Breast epithelium (tissue), 4 donors: Measurements from ENCODE around the gene ROBO2. TPM values are rescaled to one million over a fixed set of nuclear protein-coding genes. Genes with fewer than 3 reads are reported as not detected.

Experiments
- DNase-seq, 2 donors: peaks; one replicate each; pipeline ENCODE4 v3.0.0-alpha.2; 2019; ENCODE audit warnings: low spot score in 2 of 2
- H3K27ac ChIP-seq, 2 donors: fragments of 200-600 bp; sonication (generic) in 1 of 2; one replicate each; pipeline ENCODE4 v1.5.1; 2016 to 2019; ENCODE audit warnings: mild to moderate bottlenecking in 1 of 2
- H3K27me3 ChIP-seq, 2 donors: fragments of 200-600 bp; sonication (generic) in 1 of 2; one replicate each; pipeline versions ENCODE4 v1.5.1 to v1.6.0; 2017 to 2019; ENCODE audit warnings: control low read depth in 1 of 2, mild to moderate bottlenecking in 1 of 2
- H3K36me3 ChIP-seq: fragments of 200-600 bp; one replicate; pipeline ENCODE4 v1.5.1; 2019
- H3K4me1 ChIP-seq, 2 donors: fragments of 200-600 bp; sonication (generic); one replicate each; pipeline ENCODE4 v1.5.1; 2016 to 2019; ENCODE audit warnings: control low read depth in 1 of 2
- H3K4me3 ChIP-seq, 3 donors: fragments of 200-600 bp; sonication (generic); 1 replicate in 2 of 3; 2 replicates in 1 of 3; pipeline ENCODE4 v1.5.1; 2016 to 2019; ENCODE audit warnings: mild to moderate bottlenecking in 3 of 3, moderate library complexity in 2 of 3
- H3K9me3 ChIP-seq, 2 donors: fragments of 200-600 bp; sonication (generic) in 1 of 2; one replicate each; pipeline ENCODE4 v1.5.1; 2016 to 2019; ENCODE audit warnings: control low read depth in 1 of 2
- CTCF ChIP-seq, 3 donors: fragments of 450-650 bp; IDR thresholded peaks; one replicate each; pipeline ENCODE4 v1.5.1; 2016 to 2017; ENCODE audit warnings: antibody characterized with exemption in 3 of 3, mild to moderate bottlenecking in 3 of 3, moderate library complexity in 3 of 3
- POLR2A ChIP-seq: fragments of 450-650 bp; IDR thresholded peaks from one replicate; pipeline ENCODE4 v1.6.1; 2016; ENCODE audit warnings: antibody characterized with exemption, mild to moderate bottlenecking, moderate library complexity
- POLR2AphosphoS5 ChIP-seq, 3 donors: sonication (generic); formaldehyde crosslinking; IDR thresholded peaks; one replicate each; pipeline ENCODE4 v1.6.1; 2017; ENCODE audit warnings: antibody characterized with exemption in 3 of 3
- intact Hi-C: fragments of 100-400 bp; cut with DNase I; formaldehyde crosslinking; loops from one replicate; pipeline ENCODE4 v1.15.1; 2023; ENCODE audit warnings: low total_unique reads
- total RNA-seq, 3 donors: library from RNA; depleted of rRNA; stranded (reverse); fragments of >200 nt; gene quantifications; one replicate each; pipeline ENCODE4 v1.1.0, GENCODE V29; 2016

The ROBO2 gene
- total RNA-seq, 3 donors from 2014 or later: 0.98 to 1.4 (median 1.3) TPM

- Histone ChIP-seq H3K4me3 (no peak overlapping the region), H3K36me3 (no peaks in the 10 kb centered on the region), H3K4me1 (no peaks in the 10 kb centered on the region), H3K27ac (no peak overlapping the region), H3K9me3 (no peaks in the 10 kb centered on the region), H3K27me3 (no peaks in the 10 kb centered on the region)
- intact Hi-C loops: no loop called here
- TF ChIP-seq POLR2AphosphoS5 (IDR thresholded peaks at IDR 0.05) (no peak), CTCF (IDR thresholded peaks at IDR 0.05) (no peak), POLR2A (no peak)
- no peak for DNase-seq
These were observed 194.1 kb downstream of the ROBO2 start for GRCh38 chr3:77234004-77234403.

- TF ChIP-seq CTCF (IDR thresholded peaks at IDR 0.05): no peak
- no peak for TF ChIP-seq POLR2AphosphoS5 (IDR thresholded peaks at IDR 0.05)
- TF ChIP-seq POLR2A: no peak
- no peaks in the 10 kb centered on the region for H3K9me3 ChIP-seq
- H3K4me3 ChIP-seq: no peak overlapping the region
- no peak overlapping the region for H3K27ac ChIP-seq
- no peaks in the 10 kb centered on the region for H3K4me1 ChIP-seq
- no peaks in the 10 kb centered on the region for H3K27me3 ChIP-seq
- intact Hi-C loops: no loop called here
- no peaks in the 10 kb centered on the region for H3K36me3 ChIP-seq
- no peak for DNase-seq
These were observed 196.2 kb downstream of the ROBO2 start for GRCh38 chr3:77236118-77236517.

- H3K4me1 ChIP-seq: no peaks in the 10 kb centered on the region
- intact Hi-C loops: no loop called here
- no peak for DNase-seq
- no peaks in the 10 kb centered on the region for H3K9me3 ChIP-seq
- H3K36me3 ChIP-seq: no peaks in the 10 kb centered on the region
- H3K27ac ChIP-seq: no peak overlapping the region
- no peaks in the 10 kb centered on the region for H3K27me3 ChIP-seq
- TF ChIP-seq POLR2A: no peak
- no peak for TF ChIP-seq CTCF (IDR thresholded peaks at IDR 0.05)
- TF ChIP-seq POLR2AphosphoS5 (IDR thresholded peaks at IDR 0.05): no peak
- no peak overlapping the region for H3K4me3 ChIP-seq
These were observed 200.3 kb downstream of the ROBO2 start for GRCh38 chr3:77240072-77240650.

- H3K4me1 ChIP-seq: no peaks in the 10 kb centered on the region
- no peak overlapping the region for H3K27ac ChIP-seq
- no peak for TF ChIP-seq CTCF (IDR thresholded peaks at IDR 0.05)
- TF ChIP-seq POLR2AphosphoS5 (IDR thresholded peaks at IDR 0.05): no peak
- no peak for TF ChIP-seq POLR2A
- DNase-seq: no peak
- H3K4me3 ChIP-seq: no peak overlapping the region
- no peaks in the 10 kb centered on the region for H3K27me3 ChIP-seq
- H3K36me3 ChIP-seq: no peaks in the 10 kb centered on the region
- intact Hi-C loops: no loop called here
- H3K9me3 ChIP-seq: no peaks in the 10 kb centered on the region
These were observed 202.5 kb downstream of the ROBO2 start for GRCh38 chr3:77242371-77242770.

GRCh38 chr3:77244981-77245380 is 205.1 kb downstream of the ROBO2 start:
- Histone ChIP-seq H3K27ac (no peak overlapping the region), H3K4me1 (no peaks in the 10 kb centered on the region), H3K4me3 (no peak overlapping the region), H3K27me3 (no peaks in the 10 kb centered on the region), H3K9me3 (no peaks in the 10 kb centered on the region), H3K36me3 (no peaks in the 10 kb centered on the region)
- TF ChIP-seq POLR2AphosphoS5 (IDR thresholded peaks at IDR 0.05): no peak
- TF ChIP-seq CTCF (IDR thresholded peaks at IDR 0.05): no peak
- TF ChIP-seq POLR2A: no peak
- DNase-seq: no peak
- intact Hi-C loops: no loop called here
